Progenitor cell of endocrine pancreas (in vitro differentiated cells): ENCODE results near the gene RAD9A. TPM values are rescaled to one million over a fixed set of nuclear protein-coding genes. Genes with fewer than 3 reads are reported as not detected.

Experiments
- DNase-seq: peaks from one replicate; pipeline ENCODE4 v3.0.0; 2021; ENCODE audit warnings: low spot score; ENCODE audit not compliant: unreplicated experiment
- H3K27ac Mint-ChIP-seq: 2 replicates; pipeline ENCODE4 v1.8.0; 2021; ENCODE audit warnings: mild to moderate bottlenecking, moderate library complexity, mixed read lengths
- H3K27me3 Mint-ChIP-seq: 2 replicates; pipeline ENCODE4 v1.8.0; 2021; ENCODE audit warnings: mixed read lengths
- H3K36me3 Mint-ChIP-seq: 2 replicates; pipeline ENCODE4 v1.8.0; 2022; ENCODE audit warnings: mixed read lengths; ENCODE audit not compliant: insufficient read depth
- H3K4me1 Mint-ChIP-seq: 2 replicates; pipeline ENCODE4 v1.8.0; 2021; ENCODE audit warnings: low read depth, mixed read lengths
- H3K4me3 Mint-ChIP-seq: 2 replicates; pipeline ENCODE4 v1.8.0; 2021; ENCODE audit warnings: low read depth, mild to moderate bottlenecking, moderate library complexity, mixed read lengths
- H3K9me3 Mint-ChIP-seq: 2 replicates; pipeline ENCODE4 v1.8.0; 2021; ENCODE audit warnings: low read depth, mixed read lengths
- total RNA-seq: library from RNA; stranded (reverse); gene quantifications from 2 replicates; pipeline ENCODE4 v1.2.1, GENCODE V29; 2021
- TF ChIP-seq, protein P1 (sequence below): fragments of 200-600 bp; sonication (generic); IDR thresholded peaks from one replicate; pipeline ENCODE4 v1.5.0; 2021; ENCODE audit warnings: antibody characterized with exemption, mild to moderate bottlenecking; ENCODE audit not compliant: unreplicated experiment

Gene RAD9A
- total RNA-seq, 1 donor from 2014 or later: 39.0 TPM

DNA sequence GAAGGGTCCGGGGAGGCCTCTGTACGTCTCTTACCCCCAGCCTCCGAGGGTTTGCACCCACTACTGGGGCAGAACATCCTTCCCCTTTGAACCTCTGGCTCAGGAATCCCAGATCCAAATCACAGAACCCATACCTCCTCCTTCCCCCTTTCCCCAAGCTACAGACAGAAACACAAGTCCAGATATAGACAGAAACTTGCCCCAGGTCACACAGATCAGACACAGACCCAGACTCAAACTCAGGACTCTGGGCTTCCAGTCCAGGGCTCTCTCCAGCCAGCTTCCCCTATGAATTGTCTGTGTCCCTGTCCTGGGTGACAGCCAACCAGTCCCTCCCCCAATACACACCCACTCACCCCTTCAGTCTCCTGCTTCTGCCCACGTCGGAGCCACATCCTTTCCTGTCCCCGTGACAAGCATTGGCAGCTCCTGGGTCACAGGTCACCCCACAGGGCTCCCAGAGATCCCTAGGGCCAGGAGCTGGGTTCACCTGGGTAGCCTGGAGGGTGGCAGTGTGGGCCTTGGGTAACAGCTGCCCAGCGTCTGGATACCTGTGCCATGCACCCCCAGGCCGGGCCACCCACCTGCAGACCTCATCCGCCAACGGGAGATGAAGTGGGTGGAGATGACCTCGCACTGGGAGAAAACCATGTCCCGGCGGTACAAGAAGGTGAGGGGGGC lies 12.9 kb downstream of the RAD9A start:
- no peak overlapping the region for H3K4me3 Mint-ChIP-seq
- H3K27me3 Mint-ChIP-seq: peaks cover 15% of the 10 kb centered on the region
- TF ChIP-seq, protein P1, sequence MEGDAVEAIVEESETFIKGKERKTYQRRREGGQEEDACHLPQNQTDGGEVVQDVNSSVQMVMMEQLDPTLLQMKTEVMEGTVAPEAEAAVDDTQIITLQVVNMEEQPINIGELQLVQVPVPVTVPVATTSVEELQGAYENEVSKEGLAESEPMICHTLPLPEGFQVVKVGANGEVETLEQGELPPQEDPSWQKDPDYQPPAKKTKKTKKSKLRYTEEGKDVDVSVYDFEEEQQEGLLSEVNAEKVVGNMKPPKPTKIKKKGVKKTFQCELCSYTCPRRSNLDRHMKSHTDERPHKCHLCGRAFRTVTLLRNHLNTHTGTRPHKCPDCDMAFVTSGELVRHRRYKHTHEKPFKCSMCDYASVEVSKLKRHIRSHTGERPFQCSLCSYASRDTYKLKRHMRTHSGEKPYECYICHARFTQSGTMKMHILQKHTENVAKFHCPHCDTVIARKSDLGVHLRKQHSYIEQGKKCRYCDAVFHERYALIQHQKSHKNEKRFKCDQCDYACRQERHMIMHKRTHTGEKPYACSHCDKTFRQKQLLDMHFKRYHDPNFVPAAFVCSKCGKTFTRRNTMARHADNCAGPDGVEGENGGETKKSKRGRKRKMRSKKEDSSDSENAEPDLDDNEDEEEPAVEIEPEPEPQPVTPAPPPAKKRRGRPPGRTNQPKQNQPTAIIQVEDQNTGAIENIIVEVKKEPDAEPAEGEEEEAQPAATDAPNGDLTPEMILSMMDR: no peak
- H3K4me1 Mint-ChIP-seq: peaks cover 6% of the 10 kb centered on the region
- H3K9me3 Mint-ChIP-seq: no peaks in the 10 kb centered on the region
- no peaks in the 10 kb centered on the region for H3K36me3 Mint-ChIP-seq
- no peak for DNase-seq
- no peak overlapping the region for H3K27ac Mint-ChIP-seq

DNA sequence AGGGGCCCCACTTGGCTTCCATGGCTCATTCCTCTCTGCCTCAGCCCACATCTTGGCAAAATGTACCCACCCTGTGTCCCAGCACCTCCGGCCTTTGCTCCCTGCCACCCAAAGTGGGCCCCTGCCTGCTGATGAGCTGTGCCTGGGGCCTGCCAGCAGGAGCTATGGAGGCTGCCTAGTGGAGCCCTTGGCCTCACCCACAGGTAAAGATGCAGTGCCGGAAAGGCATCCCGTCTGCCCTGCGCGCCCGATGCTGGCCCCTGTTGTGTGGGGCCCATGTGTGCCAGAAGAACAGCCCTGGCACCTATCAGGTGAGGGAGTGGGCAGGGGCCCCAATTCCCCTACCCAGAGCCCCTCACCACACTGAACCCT lies 13.4 kb downstream of the RAD9A start:
- peaks cover 6% of the 10 kb centered on the region for H3K4me1 Mint-ChIP-seq
- no peaks in the 10 kb centered on the region for H3K9me3 Mint-ChIP-seq
- TF ChIP-seq, protein P1: no peak
- H3K27me3 Mint-ChIP-seq: peaks cover 15% of the 10 kb centered on the region
- H3K4me3 Mint-ChIP-seq: no peak overlapping the region
- no peak overlapping the region for H3K27ac Mint-ChIP-seq
- no peaks in the 10 kb centered on the region for H3K36me3 Mint-ChIP-seq
- DNase-seq: no peak

DNA sequence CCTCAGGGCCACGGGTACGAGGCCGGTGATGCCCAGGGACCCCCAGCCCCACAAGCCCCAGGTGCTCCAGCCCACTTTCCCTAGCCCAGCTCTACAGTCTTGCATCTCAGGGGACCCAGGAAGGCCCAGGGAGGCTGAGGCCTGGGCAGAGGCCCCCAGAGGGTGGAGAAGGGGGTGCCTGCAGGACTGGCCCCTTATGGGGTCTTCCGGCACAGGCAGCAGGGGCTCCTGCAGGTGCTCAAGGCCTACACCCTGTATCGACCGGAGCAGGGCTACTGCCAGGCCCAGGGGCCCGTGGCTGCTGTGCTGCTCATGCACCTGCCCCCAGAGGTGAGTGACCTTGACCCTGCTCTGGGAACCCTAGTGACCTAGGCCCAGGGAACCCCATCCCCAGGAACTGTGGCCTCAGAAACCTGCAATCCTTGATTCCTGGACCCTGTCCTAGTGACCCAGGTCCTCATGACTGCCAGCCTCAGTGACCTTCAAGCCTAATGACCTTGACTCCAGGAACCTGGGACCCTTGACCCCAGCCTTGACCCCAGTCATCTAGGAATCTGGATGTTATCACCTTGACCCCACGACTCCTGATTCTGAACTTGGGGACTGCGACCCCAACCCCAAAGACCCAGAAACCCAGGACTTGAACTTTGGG lies 14.0 kb downstream of the RAD9A start:
- Mint-ChIP-seq H3K27me3 (peaks cover 15% of the 10 kb centered on the region), H3K4me3 (no peak overlapping the region), H3K36me3 (no peaks in the 10 kb centered on the region), H3K27ac (no peak overlapping the region), H3K9me3 (no peaks in the 10 kb centered on the region), H3K4me1 (peaks cover 1% of the 10 kb centered on the region)
- DNase-seq: no peak
- TF ChIP-seq, protein P1: no peak

DNA sequence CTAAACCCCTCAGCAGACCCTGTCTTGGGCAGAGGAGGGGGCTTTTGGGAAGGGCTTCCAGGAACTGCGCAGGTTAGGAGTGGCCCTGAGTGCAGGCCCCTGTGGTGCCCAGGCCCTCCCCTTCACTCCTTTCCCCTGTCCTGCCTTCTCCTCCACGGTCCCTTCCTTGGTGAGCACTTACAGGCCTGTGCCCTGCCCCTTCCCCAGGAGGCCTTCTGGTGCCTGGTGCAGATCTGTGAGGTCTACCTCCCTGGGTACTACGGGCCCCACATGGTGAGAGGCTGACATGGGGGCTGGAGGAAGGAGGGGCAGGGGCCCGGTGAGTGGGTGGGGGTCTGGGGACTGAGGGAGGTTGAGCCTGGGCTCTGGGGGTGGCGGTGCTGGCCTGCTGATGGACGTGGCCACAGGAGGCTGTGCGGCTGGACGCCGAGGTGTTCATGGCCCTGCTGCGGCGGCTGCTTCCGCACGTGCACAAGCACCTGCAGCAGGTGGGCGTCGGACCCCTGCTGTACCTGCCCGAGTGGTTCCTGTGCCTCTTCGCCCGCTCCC lies 14.7 kb downstream of the RAD9A start:
- DNase-seq: no peak
- TF ChIP-seq, protein P1: no peak
- Mint-ChIP-seq H3K27me3 (peaks cover 18% of the 10 kb centered on the region), H3K4me1 (peaks cover 1% of the 10 kb centered on the region), H3K36me3 (no peaks in the 10 kb centered on the region), H3K9me3 (no peaks in the 10 kb centered on the region), H3K27ac (no peak overlapping the region), H3K4me3 (no peak overlapping the region)

DNA sequence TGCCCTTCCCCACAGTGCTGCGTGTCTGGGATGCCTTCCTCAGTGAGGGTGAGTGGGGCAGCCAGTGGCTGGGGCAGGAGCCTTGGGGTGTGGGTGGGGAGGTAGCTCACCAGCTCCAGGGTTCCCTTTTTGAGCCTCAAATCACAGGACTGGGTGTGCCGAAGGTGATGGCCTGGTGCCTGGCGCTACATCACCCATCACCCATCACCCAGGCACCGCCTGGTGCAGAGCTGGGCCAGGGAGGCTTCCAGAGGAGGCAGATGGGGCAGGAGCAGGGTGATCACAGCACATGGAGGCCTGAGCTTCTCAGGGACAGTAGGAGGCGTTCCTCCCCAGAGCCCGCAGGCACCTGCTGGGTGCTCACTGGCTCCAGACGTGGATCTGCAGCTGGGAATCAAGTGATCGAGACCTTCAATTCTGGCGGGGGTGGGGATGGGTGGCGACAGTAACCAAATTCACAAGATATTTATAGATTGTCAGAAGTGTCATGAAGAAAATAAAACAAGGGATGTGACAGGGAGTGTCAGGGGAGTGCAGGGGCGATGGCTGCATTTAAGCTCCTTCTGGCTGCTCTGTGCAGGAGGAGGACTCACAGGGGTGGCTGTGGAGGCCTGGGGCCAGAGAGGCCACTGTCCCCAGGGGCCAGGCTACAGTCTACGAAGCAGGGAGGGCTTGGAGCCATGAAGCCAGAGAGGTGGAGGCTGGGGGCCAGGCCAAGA lies 15.3 kb downstream of the RAD9A start:
- H3K27ac Mint-ChIP-seq: no peak overlapping the region
- H3K4me1 Mint-ChIP-seq: peaks cover 1% of the 10 kb centered on the region
- TF ChIP-seq, protein P1: no peak
- DNase-seq: no peak
- H3K27me3 Mint-ChIP-seq: peaks cover 22% of the 10 kb centered on the region
- H3K9me3 Mint-ChIP-seq: no peaks in the 10 kb centered on the region
- no peak overlapping the region for H3K4me3 Mint-ChIP-seq
- no peaks in the 10 kb centered on the region for H3K36me3 Mint-ChIP-seq
